HG03469 (cell line): Measurements from ENCODE around the gene ANKZF1.
"Not testable (repeated sequence)": the region's sequence is repeated elsewhere in the genome, so short reads cannot be mapped to it uniquely, and the experiment has no call there.

Source experiments
- ATAC-seq: cut with Tn5 transposase; IDR thresholded peaks from one replicate; pipeline ENCODE4 v1.9.1; 2021; ENCODE audit warnings: mild to moderate bottlenecking, moderate library complexity, moderate number of reproducible peaks; ENCODE audit not compliant: unreplicated experiment

ANKZF1 gene, protein sequence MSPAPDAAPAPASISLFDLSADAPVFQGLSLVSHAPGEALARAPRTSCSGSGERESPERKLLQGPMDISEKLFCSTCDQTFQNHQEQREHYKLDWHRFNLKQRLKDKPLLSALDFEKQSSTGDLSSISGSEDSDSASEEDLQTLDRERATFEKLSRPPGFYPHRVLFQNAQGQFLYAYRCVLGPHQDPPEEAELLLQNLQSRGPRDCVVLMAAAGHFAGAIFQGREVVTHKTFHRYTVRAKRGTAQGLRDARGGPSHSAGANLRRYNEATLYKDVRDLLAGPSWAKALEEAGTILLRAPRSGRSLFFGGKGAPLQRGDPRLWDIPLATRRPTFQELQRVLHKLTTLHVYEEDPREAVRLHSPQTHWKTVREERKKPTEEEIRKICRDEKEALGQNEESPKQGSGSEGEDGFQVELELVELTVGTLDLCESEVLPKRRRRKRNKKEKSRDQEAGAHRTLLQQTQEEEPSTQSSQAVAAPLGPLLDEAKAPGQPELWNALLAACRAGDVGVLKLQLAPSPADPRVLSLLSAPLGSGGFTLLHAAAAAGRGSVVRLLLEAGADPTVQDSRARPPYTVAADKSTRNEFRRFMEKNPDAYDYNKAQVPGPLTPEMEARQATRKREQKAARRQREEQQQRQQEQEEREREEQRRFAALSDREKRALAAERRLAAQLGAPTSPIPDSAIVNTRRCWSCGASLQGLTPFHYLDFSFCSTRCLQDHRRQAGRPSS

DNA sequence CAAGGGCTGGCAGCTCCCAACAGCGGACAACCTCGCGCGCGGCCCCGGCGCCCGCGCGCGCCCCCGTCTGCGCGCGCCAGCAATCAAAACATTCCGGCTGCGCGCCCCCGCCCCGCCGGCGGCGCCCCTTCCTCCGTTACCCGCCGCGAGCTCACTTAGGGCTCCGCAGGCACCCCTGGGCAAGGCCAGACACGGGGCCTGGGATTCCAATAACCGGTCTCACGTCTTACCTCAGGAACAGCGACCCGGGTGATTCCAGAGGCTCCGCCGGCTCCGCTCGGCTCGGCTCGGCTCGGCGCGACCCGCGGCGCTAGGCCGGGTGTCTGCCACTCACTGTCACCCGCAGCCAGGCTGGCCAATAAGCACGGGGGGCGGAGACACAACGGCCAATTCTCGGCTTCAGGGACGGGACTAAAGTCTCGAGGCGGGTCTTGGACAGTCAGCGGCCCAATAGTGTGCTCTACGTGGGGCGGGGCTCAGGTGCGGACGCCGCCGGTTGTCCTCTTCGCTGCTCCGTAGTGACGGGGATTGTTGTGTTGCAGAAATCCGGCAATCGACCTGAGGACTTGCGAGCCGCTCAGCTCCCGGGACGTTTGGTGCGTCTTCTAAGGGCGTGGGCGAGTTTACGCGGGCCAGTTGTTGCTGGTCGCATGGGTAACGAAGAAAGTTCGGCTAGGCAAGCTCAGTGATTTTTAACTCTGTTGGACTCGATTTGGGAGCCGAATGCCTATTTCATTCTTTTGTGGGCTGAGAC lies at the start of gene ANKZF1, which contains the start of gene ATG9A:
Gene ANKZF1 (plus strand): TSS at position 502 of the 754 bp plus-strand sequence. CDS start 452 bp downstream, outside the sequence.
Gene ATG9A (minus strand): TSS at position 332 of the 754 bp plus-strand sequence. CDS start 1,612 bp downstream, outside the sequence.
- ATAC-seq = peak; percentile 93

DNA sequence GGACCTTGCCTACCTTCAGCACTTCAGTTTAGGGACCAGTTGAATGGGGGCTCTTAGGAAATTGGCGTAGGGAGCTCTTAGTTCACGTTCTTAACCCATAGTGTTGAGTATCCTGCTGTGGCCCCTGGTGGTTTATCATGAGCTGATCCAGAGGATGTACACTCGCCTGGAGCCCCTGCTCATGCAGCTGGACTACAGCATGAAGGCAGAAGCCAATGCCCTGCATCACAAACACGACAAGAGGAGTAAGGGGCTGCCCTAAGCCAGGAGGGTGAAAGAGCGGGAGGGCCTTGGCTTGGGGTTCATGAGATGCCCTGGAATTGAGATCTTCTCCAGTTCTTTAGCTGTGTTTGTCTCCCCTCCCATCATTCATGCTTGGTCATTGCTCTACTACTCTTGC lies 48.6 kb upstream of the ANKZF1 start:
- ATAC-seq = no peak

DNA sequence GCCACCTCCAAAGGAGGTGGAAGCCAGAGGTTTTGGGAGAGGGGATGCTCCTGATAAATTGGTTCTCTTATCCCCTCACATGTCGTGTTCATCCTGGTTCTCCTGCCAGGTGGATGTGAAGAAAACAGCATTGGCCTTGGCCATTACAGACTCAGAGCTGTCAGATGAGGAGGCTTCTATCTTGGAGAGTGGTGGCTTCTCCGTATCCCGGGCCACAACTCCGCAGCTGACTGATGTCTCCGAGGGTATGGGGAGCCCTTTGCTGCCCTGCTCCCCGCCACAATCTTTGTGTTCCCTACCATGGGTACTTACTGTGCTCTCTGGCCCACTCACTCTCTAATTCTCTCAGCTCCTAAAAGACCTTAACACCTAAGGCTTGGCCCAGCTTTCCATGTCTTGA lies 48.1 kb upstream of the ANKZF1 start:
- ATAC-seq = no peak

DNA sequence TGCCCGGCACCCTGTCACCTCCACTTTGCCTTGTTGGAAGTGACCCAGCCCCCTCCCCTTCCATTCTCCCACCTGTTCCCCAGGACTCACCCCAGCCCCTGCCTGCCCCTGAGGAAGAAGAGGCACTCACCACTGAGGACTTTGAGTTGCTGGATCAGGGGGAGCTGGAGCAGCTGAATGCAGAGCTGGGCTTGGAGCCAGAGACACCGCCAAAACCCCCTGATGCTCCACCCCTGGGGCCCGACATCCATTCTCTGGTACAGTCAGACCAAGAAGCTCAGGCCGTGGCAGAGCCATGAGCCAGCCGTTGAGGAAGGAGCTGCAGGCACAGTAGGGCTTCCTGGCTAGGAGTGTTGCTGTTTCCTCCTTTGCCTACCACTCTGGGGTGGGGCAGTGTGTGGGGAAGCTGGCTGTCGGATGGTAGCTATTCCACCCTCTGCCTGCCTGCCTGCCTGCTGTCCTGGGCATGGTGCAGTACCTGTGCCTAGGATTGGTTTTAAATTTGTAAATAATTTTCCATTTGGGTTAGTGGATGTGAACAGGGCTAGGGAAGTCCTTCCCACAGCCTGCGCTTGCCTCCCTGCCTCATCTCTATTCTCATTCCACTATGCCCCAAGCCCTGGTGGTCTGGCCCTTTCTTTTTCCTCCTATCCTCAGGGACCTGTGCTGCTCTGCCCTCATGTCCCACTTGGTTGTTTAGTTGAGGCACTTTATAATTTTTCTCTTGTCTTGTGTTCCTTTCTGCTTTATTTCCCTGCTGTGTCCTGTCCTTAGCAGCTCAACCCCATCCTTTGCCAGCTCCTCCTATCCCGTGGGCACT lies 47.1 kb upstream of the ANKZF1 start:
- ATAC-seq = no peak

DNA sequence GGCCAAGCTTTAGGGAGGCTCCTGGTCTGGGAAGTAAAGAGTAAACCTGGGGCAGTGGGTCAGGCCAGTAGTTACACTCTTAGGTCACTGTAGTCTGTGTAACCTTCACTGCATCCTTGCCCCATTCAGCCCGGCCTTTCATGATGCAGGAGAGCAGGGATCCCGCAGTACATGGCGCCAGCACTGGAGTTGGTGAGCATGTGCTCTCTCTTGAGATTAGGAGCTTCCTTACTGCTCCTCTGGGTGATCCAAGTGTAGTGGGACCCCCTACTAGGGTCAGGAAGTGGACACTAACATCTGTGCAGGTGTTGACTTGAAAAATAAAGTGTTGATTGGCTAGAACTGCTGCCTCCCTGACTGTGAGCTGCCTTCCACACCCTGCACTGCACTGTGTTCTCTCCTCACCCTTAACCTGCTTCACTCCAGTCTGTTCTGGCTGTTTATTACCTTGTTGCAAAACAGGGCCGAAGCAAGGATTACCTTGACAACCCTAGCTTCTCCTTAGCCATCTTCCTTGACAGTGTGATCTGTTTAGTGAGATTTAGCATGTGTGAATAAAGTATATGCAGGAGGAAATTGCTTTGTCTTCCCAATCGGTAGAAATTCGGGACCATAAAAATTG lies 46.3 kb upstream of the ANKZF1 start:
- no peak for ATAC-seq

DNA sequence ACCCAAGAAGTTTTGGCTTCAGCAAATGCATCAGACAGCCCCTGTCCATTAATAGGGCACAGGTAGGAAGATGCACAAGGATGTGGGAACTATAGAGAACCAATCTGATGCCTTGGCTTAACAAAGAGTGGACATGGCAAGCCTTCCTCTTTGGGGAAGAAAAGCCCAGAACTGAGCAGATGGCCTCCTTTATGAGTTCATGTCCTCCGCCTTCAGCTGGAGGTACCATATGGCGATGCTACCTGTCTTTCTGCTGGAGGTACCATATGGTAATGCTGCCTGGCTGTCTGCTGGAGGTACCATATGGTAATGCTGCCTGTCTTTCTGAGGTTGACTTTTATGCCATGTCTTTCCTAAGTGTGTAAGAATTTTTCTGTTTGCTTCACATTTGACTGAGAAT lies 45.5 kb upstream of the ANKZF1 start:
- no peak for ATAC-seq

DNA sequence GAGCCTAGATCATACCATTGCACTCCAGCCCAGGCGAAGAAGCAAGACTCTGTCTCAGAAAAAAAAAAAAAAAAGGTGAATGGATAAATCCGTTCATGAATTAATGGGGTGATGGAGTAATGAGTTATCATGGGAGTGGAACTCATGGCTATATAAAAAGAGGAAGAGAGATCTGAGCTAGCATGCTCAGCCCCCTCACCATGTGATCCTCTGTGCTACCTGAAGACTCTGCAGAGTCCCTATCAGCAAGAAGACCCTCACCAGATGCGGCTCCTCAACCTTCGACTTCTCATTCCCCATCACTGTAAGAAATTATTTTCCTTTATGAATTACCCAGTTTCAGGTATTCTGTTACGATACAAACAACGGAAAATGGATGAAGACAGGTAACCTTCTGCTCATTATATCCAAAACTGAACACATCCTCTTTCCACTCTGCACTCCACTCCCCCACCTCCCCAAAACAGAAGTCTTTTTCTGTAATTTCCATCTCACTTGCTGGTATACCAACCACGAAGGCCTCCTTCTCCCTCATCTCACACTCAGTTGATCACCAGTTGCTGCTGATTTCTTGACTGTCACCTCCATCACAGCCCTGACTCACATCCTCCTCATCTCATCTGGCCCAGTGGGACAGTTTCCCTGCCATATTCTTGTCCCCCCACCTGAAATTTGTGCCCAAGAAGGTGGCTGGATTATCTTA lies 42.7 kb upstream of the ANKZF1 start:
- no peak for ATAC-seq

DNA sequence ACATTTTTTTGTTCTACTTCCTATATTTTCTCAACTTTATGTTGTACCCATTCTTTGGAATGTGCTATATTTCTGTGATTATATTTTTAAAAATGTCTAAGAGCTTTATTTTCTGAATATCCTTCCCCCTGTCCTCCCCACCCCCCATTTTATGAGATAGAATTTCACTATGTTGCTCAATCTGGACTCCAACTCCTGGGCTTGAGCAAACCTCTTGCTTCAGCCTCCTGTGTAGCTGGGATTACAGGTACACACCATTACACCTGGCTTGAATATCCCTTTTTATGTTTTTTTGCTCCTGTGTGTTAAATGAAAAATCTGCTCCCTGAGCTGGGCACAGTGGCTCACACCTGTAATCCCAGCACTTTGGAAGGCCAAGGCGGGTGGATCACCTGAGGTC lies 32.2 kb upstream of the ANKZF1 start:
- no peak for ATAC-seq

DNA sequence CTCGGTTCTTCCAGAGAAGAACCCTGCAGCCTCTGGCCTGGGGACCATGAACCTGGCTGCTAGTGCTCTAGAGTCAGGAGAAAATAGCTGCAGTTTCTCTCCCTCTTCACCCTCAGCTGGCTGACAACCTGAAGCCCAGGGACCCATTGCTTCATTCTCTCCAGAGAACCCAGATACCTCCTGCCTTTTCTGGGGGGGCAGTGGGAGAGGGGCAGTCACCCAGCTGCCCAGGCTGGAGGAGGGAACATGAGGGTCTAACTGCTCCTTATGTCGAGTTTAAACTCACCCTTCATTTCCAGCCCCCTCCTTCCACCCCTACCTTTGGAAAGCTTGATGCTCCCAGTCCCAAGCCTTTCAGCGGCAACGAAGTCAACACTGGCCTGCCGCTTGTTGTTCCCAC lies 30.6 kb upstream of the ANKZF1 start:
- no peak for ATAC-seq

DNA sequence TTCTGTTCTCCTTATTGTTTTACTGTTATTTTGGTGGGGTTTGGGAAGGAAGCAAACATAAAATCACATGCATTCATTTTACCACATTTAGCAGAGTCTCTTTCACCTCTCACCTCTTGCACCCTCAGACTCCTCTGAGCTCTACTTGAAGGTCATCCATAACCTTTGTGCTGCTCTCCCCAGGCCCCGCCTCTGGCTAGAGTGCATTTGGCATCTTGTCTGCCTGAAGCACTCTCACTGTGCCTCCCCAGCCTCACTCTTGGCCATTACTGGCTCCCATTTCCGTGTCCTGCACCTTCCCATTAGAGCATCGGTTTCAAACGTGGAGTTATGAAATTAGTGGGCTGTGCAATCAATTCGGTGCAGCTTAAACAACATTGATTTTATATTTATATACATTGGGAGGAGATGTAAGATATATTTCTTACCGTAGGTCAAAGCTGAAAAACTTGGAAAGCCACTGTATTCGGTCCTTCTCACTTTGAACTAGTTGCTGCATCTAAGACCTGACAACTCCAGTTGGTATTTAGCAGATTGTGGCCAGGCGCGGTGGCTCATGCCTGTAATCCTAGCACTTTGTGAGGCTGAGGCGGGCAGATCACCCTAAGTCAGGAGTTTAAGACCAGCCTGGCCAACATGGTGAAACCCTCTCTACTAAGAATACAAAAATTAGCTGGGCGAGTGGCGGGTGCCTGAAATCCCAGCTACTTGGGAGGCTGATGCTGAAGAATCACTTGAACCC lies 30.0 kb upstream of the ANKZF1 start:
- ATAC-seq = no peak

DNA sequence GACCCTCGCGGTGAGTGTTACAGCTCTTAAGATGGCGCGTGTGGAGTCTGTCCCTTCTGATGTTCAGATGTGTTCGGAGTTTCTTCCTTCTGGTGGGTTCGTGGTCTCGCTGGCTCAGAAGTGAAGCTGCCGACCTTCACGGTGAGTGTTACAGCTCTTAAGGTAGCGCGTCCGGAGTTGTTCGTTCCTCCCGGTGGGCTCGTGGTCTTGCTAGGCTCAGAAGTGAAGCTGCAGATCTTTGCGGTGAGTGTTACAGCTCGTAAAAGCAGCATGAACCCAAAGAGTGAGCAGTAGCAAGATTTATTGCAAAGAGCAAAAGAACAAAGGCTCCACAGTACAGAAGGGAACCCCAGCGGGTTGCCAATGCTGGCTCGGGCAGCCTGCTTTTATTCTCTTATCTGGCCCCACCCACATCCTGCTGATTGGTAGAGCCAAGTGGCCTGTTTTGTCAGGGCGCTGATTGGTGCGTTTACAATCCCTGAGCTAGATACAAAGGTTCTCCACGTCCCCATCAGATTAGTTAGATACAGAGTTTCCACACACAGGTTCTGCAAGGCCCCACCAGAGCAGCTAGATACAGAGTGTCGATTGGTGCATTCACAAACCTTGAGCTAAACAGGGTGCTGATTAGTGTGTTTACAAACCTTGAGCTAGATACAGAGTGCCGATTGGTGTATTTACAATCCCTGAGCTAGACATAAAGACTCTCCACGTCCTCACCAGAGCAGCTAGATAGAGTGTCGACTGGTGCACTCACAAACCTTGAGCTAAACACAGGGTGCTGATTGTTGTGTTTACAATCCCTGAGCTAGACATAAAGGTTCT lies 28.9 kb upstream of the ANKZF1 start:
- ATAC-seq = not testable (repeated sequence)

DNA sequence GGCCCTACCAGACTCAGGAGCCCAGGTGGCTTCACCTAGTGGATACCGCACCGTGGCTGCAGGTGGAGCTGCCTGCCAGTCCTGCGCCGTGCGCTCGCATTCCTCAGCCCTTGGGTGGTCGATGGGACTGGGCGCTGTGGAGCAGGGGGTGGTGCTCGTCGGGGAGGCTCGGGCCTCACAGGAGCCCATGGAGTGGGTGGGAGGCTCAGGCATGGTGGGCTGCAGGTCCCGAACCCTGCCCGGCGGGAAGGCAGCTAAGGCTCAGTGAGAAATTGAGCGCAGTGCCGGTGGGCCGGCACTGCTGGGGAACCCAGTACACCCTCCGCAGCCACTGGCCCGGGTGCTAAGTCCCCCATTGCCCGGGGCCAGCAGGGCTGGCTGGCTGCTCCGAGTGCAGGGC lies 28.3 kb upstream of the ANKZF1 start:
- not testable (repeated sequence) for ATAC-seq

DNA sequence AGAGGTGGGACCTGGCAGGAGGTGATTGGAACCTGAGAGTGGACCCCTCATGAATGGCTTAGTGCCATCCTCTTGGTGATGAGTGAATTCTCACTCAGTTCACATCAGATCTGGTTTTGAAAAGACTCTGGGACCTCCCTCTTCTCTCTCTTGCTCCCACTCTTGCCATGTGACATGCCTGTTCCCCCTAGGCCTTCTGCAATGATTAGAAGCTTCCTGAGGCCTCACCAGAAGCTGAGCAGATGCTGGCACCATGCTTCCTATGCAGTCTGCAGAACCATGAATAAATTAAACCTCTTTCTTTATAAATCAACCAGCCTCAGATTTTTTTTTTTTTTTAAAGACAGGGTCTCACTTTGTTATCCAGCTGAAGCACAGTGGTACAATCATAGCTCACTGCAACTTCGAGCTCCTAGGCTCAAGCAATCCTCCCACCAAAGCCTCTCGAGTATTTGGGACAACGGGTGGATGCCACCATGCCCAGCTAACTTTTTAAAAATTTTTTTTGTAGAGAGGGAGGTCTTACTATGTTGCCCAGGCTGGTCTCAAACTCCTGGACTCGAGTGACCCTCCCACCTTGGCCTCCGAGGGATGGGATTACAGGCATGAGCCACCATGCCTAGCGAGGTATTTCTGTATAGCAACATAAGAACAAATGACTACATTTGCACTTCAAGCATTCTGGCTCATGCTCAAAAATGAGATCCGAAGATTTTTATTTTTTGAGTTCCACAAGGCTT lies 25.0 kb upstream of the ANKZF1 start:
- no peak for ATAC-seq

DNA sequence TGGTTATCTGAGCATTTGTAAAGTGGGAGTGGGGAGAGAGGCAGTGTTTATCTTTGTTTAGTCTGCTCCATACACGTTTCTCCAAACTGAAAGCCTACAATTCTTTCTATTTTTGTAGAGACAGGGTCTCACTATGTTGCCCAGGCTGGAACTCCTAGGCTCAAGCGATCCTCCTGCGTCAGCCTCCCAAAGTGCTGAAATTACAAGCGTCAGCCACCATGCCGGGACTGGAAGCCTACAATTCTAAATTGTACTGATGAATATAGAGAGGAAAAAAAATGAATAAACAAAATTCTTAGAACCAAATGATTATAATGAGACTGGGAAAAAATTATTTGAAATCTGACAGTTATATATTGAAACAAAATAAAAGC lies 24.5 kb upstream of the ANKZF1 start:
- ATAC-seq = no peak

DNA sequence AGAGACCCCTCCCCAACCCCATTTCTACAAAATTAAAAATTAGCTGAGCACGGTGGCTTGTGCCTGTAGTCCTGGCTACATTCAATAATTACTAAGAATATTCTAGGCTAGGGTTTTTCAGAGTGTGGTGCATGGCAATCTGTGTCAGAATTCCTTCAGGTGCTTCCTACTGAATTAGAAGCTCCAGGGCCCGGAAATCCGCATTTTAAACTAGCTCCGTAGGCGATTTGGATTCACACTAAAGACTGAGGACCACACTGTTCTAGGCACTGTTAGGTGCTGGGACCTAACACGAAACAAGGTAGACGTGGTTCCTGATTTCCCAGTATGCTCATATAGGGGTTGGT lies 23.7 kb upstream of the ANKZF1 start:
- ATAC-seq = no peak

DNA sequence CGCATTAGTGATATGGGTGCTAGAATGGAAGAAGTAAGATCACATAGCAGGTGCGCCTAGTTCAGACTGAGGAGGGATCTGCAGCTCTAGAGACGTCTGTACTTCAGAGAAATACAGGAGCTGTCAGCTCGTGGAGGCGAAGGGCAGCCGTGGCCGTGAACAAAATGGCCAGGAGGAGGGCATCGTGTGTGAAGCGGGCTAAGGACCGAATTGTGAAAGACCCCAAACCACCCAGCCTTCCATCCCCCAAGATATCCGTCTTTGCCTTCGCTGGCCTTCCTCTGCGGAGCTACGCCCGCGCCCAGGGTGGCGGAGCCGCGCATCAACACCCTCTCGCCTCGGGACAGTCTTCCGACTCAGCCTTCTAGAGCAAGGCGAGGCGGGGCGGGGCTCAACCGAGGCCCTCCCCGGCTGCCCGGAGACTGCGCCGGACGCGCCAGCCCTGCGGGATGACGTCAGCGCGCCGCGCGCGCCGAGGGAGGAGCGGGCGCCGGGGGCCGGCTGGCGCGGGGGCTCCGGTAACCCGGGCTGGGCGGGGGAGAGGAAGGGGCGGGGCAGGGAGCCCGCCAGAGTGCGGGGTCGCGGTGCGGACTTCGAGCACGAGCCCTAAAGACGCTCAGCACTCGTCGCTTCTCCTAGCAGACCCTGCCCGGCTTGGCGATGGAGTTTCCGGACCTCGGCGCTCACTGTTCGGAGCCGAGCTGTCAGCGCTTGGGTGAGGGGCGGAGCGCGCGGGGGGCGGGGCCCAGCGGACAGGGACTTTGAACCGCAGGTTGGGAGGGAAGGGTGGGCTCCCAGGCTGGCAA lies 23.1 kb upstream of the ANKZF1 start, which contains the start of gene ZFAND2B:
Gene ZFAND2B (plus strand): TSS at position 455 of the 806 bp plus-strand sequence. CDS start 206 bp downstream, at position 661.
- peak; percentile 97 for ATAC-seq
